AML-193 (cell line): ENCODE data around the gene SLC13A1.
"Not testable (repeated sequence)": the region's sequence is repeated elsewhere in the genome, so short reads cannot be mapped to it uniquely, and the experiment has no call there.

Experiments
- DNase-seq, 2 experiments: peaks; one replicate each; lab custom pipeline; 2025; lab: John Stamatoyannopoulos, UW

SLC13A1 gene

GRCh38 chr7:123199883-123200282 lies at the start of gene SLC13A1:
TSS of gene SLC13A1 (minus strand) at chr7:123199969. CDS start at chr7:123199946, 23 bp downstream.
- DNase-seq: no peak

- no peak for DNase-seq
Observed at GRCh38 chr7:123244768-123245167, 45.0 kb upstream of the SLC13A1 start.

DNA sequence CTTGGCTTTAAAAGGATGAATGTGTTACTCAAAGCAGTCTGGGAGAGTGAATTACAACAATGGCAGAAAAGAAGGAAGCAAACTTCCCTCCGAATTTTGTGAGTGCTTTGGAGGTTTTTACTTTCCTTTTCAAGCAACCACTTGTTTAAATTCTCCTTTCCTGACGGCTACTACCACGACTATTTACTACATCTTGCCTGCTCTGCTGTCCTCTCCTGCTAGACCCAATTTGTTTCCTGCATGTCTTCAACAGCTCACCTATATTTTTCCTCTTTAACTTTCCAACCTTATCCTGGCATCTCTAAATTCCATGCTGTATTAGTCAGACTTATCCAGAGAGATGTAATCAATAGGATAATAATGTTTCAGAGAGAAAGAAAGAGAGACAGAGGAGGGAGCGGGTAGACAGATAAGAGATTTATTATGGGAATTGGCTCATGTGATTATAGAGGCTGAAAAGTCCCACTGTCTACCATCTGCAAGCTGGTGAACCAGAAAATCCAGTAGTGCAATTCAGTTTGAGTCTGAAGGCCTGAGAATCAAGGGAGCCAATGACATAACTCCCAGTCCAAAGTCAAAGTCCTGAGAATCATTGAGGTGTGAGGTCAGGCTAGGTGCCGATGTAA lies 42.8 kb upstream of the SLC13A1 start:
- no peak for DNase-seq

- DNase-seq: no peak
Observed at GRCh38 chr7:123241809-123242208, 42.0 kb upstream of the SLC13A1 start.

DNA sequence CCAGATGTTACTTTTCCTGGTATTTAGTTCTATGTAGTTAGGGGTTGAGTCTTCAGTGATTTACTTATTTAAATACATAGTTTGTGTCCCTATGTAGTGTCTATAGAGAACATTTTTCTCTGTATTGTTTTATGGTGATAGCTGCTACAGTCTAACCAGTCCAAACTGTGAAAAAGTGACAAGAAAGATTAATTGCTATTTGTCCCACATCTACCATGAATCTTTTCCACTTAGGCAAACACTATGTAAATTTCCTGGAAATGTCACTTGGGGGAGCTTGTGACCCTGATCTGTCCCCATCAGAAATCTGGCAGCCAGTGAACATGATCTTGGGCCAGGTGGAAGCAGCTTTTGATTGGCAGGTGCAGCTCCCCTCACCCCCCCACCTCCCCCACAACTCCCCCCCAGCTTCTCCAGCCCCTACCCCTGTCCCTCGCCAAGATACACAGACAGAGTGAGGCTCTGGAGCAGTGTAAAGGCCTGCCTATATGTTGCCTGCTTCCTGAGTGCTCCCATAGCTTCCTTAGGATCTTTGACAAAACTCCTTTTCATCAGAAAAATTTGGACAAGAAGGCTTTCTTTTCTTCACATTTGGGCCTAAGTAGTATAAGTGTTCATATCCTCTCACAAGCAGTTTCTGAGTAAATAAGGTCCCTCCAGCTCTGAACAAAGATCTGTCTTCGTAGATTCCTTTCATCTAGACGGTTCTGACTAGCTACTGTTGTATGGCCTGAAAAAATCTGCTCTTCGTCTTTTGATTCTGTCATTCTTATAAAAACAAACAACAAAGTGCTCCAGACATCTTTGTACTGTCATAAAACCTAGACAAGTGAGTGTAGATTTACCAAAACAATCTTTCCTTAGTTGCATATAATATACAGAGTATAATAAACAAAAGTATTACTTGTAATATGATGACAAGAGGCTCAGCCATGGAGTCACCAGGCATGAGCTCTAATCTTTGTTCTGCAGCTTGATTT lies 31.5 kb upstream of the SLC13A1 start:
- DNase-seq: no peak

GRCh38 chr7:123230603-123231002 lies 30.8 kb upstream of the SLC13A1 start:
- DNase-seq: no peak

DNA sequence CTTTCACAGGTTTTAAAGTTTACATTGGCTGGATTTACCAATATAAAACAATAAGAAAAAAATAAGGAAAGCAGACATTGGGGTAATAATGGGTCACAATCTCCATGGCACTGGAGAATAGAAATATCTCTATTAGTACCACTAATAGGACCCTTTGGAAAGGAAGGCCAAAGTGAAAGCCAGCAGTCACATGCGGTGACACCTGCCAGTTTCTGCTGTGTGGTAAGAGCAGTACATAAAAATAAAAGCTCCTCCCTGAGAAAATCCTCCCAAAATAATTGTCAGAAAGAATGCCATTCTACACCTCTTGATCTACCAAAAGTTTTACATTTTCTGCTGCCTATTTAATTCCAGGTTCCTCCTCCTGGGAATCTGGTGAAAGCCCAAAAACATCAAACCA lies 30.4 kb upstream of the SLC13A1 start:
- no peak for DNase-seq

- no peak for DNase-seq
Observed at GRCh38 chr7:123229426-123229825, 29.7 kb upstream of the SLC13A1 start.

GRCh38 chr7:123227666-123228065 lies 27.9 kb upstream of the SLC13A1 start:
- DNase-seq: not testable (repeated sequence)

- no peak for DNase-seq
Observed at GRCh38 chr7:123220396-123220795, 20.6 kb upstream of the SLC13A1 start.

- no peak for DNase-seq
Observed at GRCh38 chr7:123218866-123219265, 19.1 kb upstream of the SLC13A1 start.

GRCh38 chr7:123216825-123217224 lies 17.1 kb upstream of the SLC13A1 start:
- DNase-seq: no peak

DNA sequence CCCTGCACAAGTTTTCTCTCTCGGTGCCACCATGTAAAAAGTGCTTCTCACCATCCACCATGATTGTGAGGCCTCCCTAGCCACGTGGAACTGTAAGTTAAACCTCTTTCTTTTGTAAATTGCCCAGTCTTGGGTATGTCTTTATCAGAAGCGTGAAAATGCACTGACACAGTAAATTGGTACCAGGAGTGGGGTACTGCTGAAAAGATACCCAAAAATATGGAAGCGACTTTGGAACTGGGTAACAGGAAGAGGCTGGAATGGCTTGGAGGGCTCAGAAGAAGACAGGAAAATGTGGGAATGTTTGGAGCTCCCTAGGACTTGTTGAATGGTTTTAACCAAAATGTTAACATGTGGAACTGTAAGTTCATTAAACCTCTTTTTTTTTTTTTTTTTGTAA lies 15.6 kb upstream of the SLC13A1 start:
- DNase-seq: no peak

DNA sequence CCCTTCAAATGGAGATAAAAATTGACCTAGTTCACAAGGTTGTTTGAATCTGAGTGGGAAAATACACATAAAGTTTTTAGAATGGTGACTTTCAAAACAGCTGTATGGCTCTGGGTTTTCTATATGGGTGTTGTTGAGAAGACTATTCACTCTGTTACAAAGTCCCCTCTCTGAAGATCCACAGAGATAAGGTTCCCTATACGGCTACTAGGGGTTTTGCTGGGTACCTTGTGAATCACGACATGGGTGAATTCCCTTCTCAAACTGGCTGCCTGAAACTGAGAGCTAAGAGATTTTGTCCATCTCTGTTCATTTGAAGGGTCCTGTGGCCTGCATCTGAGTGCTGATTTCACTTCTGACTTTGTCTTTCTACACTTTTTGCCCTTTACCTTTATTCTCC lies 11.8 kb upstream of the SLC13A1 start:
- DNase-seq: no peak

- DNase-seq: no peak
Observed at GRCh38 chr7:123210986-123211385, 11.2 kb upstream of the SLC13A1 start.

- DNase-seq: no peak
Observed at GRCh38 chr7:123209786-123210185, 10.0 kb upstream of the SLC13A1 start.

DNA sequence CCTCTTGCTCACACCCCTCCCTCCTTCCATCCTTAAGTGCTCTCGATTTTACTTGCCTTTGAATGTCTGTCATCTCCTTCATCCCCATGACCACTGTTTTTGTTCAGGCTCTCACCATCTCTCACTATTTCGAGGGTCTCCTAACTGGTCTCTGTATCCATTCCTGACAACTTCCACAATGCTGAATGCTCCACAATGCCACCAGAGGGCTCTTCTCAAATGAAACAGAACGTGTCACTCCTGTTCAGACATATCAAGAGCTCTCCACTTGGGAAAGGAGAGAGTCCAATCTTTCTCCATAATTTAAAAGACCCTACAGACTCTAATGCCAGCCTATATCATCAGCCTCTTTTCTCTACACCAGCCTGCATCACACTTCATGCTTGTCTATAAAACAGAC lies 9.0 kb upstream of the SLC13A1 start:
- DNase-seq: no peak

DNA sequence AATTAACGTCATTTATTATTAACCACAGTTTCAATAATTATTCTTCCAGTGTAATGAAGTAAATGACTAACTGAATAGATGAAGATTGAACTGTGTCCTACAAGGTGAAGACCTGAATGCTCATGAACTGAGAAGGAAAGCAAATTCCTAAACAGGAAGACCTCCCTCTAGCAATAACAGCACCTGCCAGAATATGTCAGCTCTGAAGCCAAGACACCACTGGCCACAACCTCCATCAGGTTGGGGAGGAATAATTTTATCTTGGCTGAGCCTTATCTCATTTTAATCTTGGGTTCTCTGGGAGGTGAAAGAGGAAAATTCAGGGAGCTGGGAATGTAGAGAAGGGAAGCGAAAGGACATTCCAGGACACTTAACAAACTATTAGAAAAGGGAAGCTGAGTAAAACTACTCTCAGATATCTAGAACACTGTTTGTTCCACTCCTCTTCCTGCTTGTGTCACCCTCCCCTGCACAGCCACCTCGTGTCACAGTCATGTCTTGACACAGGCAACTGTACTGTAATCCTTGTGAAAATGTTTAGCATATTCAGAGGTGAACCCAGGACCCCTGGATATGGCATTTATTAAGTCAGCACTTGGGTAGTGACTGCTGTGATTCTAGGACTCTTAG lies 4.6 kb upstream of the SLC13A1 start:
- DNase-seq: no peak

DNA sequence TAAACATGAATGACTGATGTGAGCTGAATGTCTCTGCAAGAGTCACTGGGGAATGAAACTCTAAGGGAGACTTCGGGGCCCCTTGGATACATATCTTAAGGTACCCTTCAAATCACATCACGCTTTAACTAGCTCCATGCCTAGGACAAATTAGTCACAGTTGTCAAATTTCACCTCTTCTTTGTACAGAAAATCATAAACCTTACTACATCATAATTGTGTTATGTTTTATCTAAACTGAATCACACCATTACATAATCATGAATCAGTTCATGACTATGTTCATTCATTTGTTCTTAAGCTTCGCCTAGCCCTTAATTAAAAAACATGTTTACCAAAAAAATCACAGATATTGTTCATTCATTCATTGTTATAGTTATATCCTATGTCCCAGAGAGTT lies 2.1 kb upstream of the SLC13A1 start:
- DNase-seq: no peak

GRCh38 chr7:123198668-123199652 lies 809 bp downstream of the SLC13A1 start:
- DNase-seq: no peak

GRCh38 chr7:123198111-123198510 lies 1.7 kb downstream of the SLC13A1 start:
- DNase-seq: no peak

DNA sequence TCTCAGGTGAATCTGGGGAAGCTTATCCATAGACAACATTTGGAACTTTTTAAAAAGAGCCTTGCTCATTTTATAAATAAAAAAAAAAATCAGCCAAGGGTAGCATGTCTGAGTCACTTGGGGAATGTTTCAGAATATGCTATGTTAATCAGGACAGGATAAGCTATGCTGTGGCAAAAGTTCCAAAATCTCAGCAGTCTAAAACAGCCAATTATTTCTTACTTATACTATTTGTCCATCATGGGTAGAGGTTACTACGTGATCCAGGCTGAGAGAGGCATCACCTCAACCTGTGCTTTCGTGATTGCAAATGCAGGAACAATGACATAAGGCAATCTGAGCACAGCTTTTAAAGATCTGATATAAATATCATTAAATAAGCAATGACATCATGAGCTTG lies 6.5 kb downstream of the SLC13A1 start:
- DNase-seq: no peak
